Measurements from ENCODE around the gene APOBR.

The APOBR gene

GRCh38 chr16:28514246-28514645 is 19.8 kb downstream of the APOBR start:
- Histone ChIP-seq H3K27me3 (ENCODE audit: insufficient read depth, poor library complexity, severe bottlenecking) (no peaks in the 10 kb centered on the region), H3K4me3 (replicated peaks; ENCODE audit: insufficient read depth, low read length) (no peak overlapping the region), H3K27ac (replicated peaks) (no peak overlapping the region)
- TF ChIP-seq REST (IDR thresholded peaks at IDR 0.05; ENCODE audit: insufficient replicate concordance, low read depth) (no peak), GABPA (IDR thresholded peaks at IDR 0.05; ENCODE audit: low read depth) (no peak), CTCF (IDR thresholded peaks at IDR 0.05; ENCODE audit: insufficient read depth, low read length) (no peak), SPI1 (IDR thresholded peaks at IDR 0.05; ENCODE audit: borderline replicate concordance, low read depth) (no peak), POLR2AphosphoS5 (IDR thresholded peaks at IDR 0.05; ENCODE audit: low read depth) (no peak)
- no peak for DNase-seq (ENCODE audit: low read depth in 1 of 2, low spot score in 1 of 2)

DNA sequence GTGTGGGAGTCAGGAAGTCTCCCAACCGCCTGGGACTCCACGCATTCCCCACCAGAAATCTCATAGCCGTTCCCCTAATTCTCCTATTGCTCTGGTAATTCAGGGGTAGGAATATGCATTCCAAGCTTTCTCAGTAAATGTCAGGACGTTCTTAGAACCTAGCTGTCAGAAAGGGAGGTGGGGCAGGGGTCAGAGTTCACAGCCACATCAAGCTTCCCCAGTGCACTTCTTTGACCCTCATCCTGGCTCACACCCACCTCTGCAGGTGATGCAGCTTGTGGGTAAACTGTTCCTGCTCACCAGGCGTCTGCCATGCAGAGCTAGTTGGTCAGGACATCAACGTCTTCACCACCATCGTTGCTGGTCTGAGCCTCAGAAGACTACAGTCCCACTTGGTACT is 26.2 kb downstream of the APOBR start:
- no peak for TF ChIP-seq POLR2AphosphoS5 (IDR thresholded peaks at IDR 0.05; ENCODE audit: low read depth)
- TF ChIP-seq SPI1 (IDR thresholded peaks at IDR 0.05; ENCODE audit: borderline replicate concordance, low read depth): no peak
- TF ChIP-seq CTCF (IDR thresholded peaks at IDR 0.05; ENCODE audit: insufficient read depth, low read length): no peak
- no peak for TF ChIP-seq GABPA (IDR thresholded peaks at IDR 0.05; ENCODE audit: low read depth)
- no peak for TF ChIP-seq REST (IDR thresholded peaks at IDR 0.05; ENCODE audit: insufficient replicate concordance, low read depth)
- no peak overlapping the region for H3K27ac ChIP-seq (replicated peaks)
- no peaks in the 10 kb centered on the region for H3K27me3 ChIP-seq (ENCODE audit: insufficient read depth, poor library complexity, severe bottlenecking)
- no peak overlapping the region for H3K4me3 ChIP-seq (replicated peaks; ENCODE audit: insufficient read depth, low read length)
- DNase-seq (ENCODE audit: low read depth in 1 of 2, low spot score in 1 of 2): no peak

GRCh38 chr16:28521436-28521835 is 27.0 kb downstream of the APOBR start:
- Histone ChIP-seq H3K27me3 (ENCODE audit: insufficient read depth, poor library complexity, severe bottlenecking) (no peaks in the 10 kb centered on the region), H3K4me3 (replicated peaks; ENCODE audit: insufficient read depth, low read length) (no peak overlapping the region), H3K27ac (replicated peaks) (no peak overlapping the region)
- no peak for TF ChIP-seq CTCF (IDR thresholded peaks at IDR 0.05; ENCODE audit: insufficient read depth, low read length)
- TF ChIP-seq GABPA (IDR thresholded peaks at IDR 0.05; ENCODE audit: low read depth): no peak
- TF ChIP-seq REST (IDR thresholded peaks at IDR 0.05; ENCODE audit: insufficient replicate concordance, low read depth): no peak
- DNase-seq (ENCODE audit: low read depth in 1 of 2, low spot score in 1 of 2): no peak

All from HL-60 (cell line).